ENCODE measurements around the gene TP53I11.

TP53I11 gene

DNA sequence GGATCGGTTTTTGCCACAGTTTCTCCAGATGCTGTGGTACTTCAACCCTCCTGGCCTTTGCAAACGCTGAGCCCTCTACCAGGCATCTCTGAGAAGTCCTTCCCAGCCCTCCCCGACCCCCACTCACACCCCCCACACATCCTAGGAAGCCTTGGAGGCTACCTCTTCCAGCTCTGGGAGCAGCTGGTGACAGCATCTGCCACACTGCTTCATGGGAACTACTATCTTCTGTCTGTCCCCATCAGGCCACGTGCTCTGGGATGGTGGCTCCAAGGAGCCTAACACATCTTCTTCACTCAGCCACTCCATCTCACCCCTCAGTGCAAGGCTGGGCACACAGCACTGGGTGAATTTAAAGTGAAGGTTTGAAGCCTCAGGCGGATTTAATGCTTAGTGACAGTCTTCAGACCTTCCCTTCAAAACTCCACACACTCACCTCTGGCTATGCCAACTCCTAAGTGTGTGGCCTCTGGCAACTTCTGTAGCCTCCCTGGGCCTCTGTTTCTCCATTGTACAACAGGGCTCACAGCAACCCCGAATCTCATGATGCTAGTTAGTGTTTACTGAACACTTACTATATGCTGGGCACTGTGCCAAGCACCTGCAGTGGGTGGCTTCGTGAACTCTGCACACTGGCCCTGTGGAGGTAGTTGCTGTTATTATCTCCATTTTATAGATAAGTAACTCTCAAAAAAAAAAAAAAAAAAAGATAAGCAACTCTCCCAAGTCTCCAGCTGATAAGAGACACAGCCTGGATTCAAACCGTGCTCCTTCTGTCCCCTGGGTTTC lies 7.3 kb upstream of the TP53I11 start:
- no peak for DNase-seq (ENCODE audit: low read depth in 2 of 3, low spot score in 2 of 3)

DNA sequence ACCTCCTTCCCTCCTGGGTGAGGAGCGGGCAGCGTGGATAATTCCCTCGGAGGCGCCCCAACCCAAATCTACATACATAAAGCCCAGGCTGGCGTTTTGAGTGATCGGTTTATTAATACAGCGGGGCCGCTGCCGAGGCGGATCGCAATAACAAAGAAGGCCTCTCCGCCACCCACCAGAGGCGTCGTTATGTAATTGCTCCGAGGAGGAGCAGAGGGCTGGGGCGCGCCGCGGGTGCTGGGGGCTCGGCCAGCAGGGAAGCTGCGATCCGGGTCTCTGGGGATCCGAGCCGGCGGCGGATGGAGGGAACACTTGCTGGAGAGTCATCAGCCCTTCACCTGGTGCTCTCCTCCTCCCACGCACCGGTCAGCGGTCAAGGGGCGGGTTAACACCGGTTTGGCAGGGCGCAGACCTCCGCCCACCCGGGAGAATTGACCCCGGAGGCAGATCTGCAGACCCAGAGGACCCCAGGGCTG lies 6.4 kb upstream of the TP53I11 start:
- DNase-seq (ENCODE audit: low read depth in 2 of 3, low spot score in 2 of 3): no peak

DNA sequence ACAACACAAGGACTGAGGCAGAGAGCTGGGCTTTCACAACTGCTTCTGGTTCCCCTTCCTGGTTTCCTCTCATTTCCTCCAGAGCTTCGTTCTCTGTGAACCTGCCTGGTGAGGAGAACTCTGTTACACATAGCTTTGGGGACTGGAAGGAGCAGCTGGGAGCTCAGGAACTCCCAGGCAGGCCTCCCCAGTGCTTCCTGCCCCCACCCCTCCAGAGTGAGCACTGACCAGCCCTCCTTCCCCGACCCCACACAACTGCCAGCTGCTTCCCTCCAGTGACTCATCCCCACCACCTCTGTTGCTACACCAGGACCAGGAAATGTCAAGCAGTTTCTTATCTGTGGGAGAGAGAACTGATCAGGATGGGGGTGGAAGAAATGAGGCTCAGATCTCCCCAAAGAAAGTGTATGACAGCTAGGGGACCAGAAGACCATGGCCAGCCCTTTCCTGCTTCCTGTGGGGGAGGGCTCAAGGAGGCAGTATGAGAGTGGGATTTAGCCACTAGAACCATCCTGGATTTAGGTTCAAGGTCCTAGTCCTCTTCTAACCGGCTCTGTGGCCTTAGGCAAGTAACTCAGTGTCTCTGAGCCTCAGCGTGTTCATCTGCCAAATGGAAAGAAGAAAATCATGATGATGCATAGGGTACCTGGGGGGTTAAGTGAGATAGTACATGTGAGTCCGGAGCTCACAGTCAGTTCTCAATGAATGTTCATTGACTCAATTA lies 4.5 kb upstream of the TP53I11 start:
- no peak for DNase-seq (ENCODE audit: low read depth in 2 of 3, low spot score in 2 of 3)

DNA sequence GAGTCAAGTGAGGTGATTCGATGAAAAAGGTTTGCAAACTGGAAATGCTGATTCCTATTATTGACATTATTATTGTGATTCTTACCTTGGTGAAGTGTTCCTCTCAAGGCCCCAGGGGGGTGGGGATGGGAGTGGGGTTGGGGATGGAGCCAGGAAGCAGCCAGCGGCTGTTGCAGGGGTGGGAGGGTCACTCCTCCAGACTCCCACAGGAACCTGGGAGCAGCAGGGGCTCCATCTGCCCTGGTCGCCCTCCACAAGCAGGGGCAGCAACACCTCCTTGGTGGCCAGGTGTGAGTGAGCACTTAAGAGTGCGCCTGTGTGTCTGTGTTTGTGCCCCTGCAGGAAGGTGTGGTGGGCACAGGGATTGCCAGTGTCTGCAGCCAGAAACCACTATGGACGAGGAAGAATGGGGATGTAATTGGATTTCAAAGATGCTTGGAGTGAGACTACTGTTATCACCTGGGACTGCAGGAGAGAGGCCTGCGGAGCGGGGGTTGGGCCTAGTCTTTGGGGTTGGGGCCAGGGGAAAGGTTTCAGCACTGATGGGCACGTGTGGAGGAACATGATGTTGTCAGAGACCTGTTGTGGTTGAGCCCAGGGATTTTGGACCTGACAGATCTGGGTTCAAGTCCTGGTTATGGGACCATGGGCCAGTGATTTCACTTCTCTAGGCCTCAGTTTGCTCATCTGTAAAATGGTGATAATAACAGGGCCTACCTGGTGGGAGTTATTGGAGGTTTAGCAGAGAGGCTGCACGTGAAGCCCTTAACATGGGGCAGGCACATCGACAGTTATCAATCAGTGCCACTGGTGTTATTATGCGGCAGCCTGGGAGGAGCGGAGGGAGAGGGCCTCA lies 3.6 kb upstream of the TP53I11 start:
- DNase-seq (ENCODE audit: low read depth in 2 of 3, low spot score in 2 of 3): no peak

DNA sequence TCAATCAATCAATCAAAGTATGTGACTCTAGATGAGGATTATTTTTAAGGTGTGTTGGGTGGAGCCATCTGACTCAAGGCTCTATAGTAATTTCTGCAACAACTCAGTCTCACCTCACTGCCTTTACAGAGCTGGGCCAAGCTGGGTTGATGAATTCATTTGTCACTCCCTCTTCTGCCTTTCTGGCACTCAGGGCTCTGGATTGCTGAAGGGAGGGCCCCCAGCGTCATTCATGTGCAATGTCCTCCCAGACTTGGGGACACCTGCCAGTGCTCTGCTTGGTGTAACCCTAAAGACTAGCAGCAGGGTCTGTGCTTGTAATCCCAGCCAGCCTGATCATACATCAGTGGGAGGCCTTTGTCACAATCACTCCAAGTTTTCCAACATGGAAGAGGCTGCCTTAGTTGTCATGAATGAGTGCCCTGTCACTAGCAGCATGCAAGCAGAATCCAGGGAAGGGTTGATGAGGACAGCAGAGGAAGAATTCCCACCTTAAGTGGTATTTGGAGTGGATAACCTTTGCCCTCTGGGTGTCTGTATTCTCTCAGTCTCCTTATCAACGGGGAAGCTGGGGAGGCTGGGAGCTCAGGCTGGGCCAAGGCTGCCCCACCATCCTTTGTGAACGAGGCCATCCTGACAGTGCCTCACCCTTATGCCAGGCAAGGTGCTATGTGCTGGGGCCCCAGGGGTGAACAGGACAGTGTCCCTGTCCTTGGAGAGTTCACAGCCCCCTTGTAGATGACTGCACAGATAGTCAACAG lies 2.0 kb upstream of the TP53I11 start:
- DNase-seq (ENCODE audit: low read depth in 2 of 3, low spot score in 2 of 3): no peak

DNA sequence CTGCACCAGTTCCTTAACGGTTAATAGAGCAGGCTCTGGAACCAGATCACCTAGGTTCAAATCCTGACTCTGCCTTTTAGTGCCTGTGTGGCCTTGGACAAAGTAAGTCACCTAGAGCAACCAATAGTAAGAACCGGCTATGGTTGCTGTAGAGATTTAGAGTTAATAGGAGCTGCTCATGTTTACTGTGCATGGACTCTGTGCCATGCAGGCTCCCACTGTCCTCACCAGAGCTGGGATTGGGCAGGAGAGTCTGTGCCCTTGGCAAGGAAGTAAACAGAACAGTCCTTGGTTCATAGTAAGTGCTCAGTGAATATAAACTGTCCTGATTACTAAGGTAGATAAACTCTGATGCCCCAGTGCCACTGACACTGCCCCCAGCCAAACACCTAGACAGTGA lies 1.4 kb upstream of the TP53I11 start:
- no peak for DNase-seq (ENCODE audit: low read depth in 2 of 3, low spot score in 2 of 3)

- no peak for DNase-seq (ENCODE audit: low read depth in 2 of 3, low spot score in 2 of 3)
Observed at GRCh38 chr11:44950031-44950624, 555 bp downstream of the TP53I11 start.

DNA sequence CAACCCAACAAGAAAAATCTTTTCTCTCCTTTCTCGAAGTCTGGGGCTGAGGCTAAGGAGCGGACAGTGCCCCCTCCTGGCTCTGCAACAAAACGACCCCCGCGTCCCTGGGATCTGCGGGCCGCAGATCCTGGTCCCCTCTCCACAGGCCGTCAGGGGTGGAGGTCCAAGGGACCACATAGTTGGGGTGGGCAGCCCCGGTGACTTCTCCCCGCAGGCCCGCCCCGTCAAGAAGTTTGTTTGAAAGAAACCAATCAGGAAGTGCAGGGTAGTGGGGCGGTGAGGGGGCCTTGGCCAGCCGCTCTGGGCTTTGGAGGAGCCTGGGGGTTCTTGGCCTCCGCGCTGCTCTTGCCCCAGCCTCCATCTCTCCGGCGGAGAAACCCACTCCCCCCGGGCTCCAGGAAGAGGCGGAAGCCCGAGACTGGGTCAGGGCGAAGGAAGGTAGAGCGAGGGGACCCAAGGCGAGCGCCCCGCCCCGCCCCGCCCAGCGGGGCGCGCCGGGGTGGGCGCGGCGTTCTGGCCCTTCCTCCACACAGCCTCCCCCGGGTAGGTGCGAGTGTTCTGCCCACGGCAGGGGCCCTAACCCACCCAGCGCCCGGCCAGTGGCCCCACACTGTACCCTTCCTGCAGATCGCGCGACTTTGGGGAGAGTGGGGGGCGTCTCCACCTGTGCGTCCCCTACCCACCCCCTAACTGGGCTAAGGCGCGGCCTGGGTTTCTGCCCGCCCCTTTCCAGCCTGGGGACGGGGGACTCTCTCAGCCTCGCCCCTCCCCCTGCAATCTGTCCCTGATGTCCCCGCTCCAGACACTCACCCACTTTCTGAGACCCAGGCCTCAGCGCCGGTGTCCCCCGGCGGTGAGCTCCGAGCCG lies 1.3 kb downstream of the TP53I11 start:
- no peak for DNase-seq (ENCODE audit: low read depth in 2 of 3, low spot score in 2 of 3)

DNA sequence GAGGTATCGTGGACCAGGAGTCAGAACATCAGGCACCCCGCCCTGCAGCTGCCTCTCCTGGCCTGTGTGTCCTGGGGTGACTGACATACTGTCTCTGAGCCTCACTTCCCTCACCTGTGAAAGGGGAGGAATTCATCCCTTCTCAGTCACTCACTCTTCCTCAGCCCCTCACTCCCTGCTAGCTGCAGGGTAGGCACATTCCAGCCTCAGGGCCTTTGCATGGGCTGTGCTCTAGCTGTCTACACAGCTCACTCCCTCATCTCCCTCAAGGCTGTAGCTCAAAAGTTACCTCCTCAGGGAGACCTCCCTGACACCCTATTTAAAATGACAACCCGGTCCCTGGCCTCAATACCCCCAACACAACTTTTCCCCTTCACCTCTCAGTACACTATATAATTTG lies 2.5 kb downstream of the TP53I11 start:
- DNase-seq (ENCODE audit: low read depth in 2 of 3, low spot score in 2 of 3): no peak

DNA sequence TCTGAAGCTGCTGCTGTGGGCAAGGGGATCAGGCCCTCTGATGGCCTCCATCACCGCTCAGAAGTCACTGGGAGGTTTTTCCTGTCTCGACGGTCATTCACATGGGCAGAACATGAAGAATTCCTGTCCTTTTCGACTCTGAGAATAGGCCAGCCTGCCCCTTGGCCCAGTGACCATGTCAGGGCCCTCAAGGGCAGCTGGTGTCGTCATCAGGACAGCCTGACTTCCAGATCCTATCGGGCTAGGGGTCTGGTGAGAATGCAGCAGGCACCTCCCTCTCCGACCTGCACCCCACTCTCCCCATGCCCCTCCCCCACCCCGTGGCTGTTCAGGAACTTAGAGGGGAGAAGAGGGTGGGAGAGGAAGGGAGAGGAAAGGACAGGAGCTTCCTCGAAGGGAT lies 3.6 kb downstream of the TP53I11 start:
- DNase-seq (ENCODE audit: low read depth in 2 of 3, low spot score in 2 of 3): no peak

DNA sequence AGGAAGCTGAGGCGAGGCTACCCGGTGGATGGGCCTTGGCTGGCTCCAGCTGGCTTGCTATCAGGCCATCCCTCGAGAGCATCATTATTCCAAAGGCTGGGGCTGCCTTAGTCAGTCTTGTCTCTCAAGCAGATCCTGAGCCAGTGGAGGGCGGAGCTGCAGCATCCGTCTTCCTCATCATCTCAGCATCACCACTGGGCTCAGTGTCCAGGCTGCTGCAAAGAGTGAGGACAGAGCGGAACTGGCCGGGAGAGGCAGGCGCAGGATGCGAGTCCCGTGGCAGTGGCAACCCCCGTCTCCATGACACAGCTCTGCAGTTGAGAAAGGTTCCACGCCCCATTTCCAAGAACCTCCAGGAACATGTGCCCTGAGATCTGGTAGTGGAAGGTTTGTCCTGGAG lies 4.4 kb downstream of the TP53I11 start:
- no peak for DNase-seq (ENCODE audit: low read depth in 2 of 3, low spot score in 2 of 3)

DNA sequence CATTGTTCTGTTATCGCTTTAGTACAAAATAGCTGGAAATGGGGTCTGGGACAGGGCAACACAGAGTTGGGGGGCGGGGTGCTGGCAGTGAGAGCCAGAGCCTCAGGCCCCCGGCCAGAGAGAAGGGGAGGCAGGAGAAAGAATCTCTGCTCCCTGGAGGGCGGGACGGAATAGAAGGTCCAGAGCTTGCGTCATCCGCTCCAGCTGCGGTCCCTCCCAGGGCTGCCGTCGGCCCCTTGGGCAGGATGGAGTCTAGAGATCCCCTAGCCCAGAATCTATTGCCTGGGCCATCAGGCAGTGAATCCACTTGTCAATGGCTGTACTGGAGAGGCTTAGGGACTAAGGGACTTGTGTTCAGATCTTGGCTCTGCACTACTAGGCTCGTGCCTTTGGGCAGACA lies 5.0 kb downstream of the TP53I11 start:
- no peak for DNase-seq (ENCODE audit: low read depth in 2 of 3, low spot score in 2 of 3)

- no peak for DNase-seq (ENCODE audit: low read depth in 2 of 3, low spot score in 2 of 3)
Observed at GRCh38 chr11:44944853-44945235, 5.8 kb downstream of the TP53I11 start.

GRCh38 chr11:44944181-44944852 lies 6.4 kb downstream of the TP53I11 start:
- no peak for DNase-seq (ENCODE audit: low read depth in 2 of 3, low spot score in 2 of 3)

- DNase-seq (ENCODE audit: low read depth in 2 of 3, low spot score in 2 of 3): no peak
Observed at GRCh38 chr11:44943696-44944095, 7.0 kb downstream of the TP53I11 start.

DNA sequence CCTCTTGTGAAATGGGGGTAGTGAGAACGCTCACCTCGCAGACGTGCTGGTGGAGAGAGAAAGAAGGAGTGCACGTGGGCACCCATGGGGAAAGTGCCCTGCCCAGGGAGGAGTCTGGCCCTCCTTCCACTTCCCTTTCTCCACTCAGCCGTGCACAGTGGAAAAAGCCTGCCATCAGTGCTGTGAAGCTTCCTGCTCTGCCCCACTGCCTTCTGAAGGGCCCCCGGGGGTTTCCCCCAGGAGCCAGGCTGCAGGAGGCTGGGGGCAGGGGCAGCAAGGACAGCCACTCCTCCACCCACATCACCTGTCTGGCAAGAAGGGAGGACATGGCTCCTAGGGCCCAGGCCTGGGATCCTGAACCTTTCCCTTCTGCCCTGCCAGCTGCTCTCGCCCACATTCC lies 7.6 kb downstream of the TP53I11 start:
- peak in 1 of 3 experiments; percentile 36 for DNase-seq (ENCODE audit: low read depth in 2 of 3, low spot score in 2 of 3)

- DNase-seq (ENCODE audit: low read depth in 2 of 3, low spot score in 2 of 3): no peak
Observed at GRCh38 chr11:44942029-44942955, 8.4 kb downstream of the TP53I11 start.
